Measurements from ENCODE around the gene LEKR1.

- no peak for TF ChIP-seq CTCF (IDR thresholded peaks at IDR 0.05; ENCODE audit: borderline replicate concordance, extremely low read depth, low read length, poor library complexity, severe bottlenecking)
- no peak for TF ChIP-seq EZH2 (IDR thresholded peaks at IDR 0.05; ENCODE audit: borderline replicate concordance, low read depth, low read length, severe bottlenecking)
Observed at GRCh38 chr3:157056035-157056434, 229.9 kb downstream of the LEKR1 start.

Data from DND-41 (cell line).